ENCODE results near the gene OLFM3. TPM values are rescaled to one million over a fixed set of nuclear protein-coding genes. Genes with fewer than 3 reads are reported as not detected.
A peak's percentile ranks its signal among the peaks of the same experiment; 100 is the strongest.

Gene OLFM3
- polyA plus RNA-seq, 4 donors, result 2.6 to 21.3 TPM; not detected in 2

DNA sequence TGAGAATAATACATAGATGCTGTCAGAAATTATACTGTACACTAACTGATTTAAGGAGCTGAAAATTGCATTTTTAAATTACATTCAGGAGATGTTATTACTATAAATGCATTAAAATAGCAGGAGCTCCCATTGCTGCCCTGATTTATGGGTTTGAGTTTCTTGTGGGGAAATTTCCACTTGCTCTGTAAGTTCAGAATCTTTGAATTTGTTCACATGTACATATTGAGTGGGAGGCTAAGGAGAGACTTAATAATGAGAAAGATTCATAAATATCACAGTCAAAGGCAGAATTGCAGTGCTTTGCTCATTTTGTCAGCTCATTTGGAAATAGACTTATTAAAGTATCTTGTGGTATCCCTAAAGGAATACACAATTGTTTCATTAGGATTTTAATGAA, 170.3 kb downstream of the OLFM3 start:
- no peaks in the 10 kb centered on the region for H3K4me1 ChIP-seq (ENCODE audit: control insufficient read depth in 3 of 3, insufficient read depth in 2 of 3, low read depth in 1 of 3, low read length in 2 of 3)
- FAIRE-seq, result no peak
- no peak for DNase-seq
- H3K36me3 ChIP-seq (ENCODE audit: control insufficient read depth in 3 of 3, insufficient read depth in 2 of 3, low read depth in 1 of 3, low read length in 3 of 3), result no peaks in the 10 kb centered on the region
- no peak overlapping the region for H3K4me3 ChIP-seq (ENCODE audit: low read depth in 1 of 3, low read length in 3 of 3)
- H3K9me3 ChIP-seq (ENCODE audit: control insufficient read depth in 2 of 2, insufficient read depth in 1 of 2, low read depth in 1 of 2, low read length in 1 of 2), result no peaks in the 10 kb centered on the region
- H3K27ac ChIP-seq (ENCODE audit: low read depth in 1 of 3, low read length in 2 of 3), result no peak overlapping the region
- no peaks in the 10 kb centered on the region for H3K27me3 ChIP-seq (ENCODE audit: control insufficient read depth in 3 of 3, insufficient read depth in 3 of 3, low read length in 3 of 3)

- FAIRE-seq (no peak), DNase-seq (peak; percentile 23 to 58)
- H3K36me3 ChIP-seq (ENCODE audit: control insufficient read depth in 3 of 3, insufficient read depth in 2 of 3, low read depth in 1 of 3, low read length in 3 of 3), result no peaks in the 10 kb centered on the region
- H3K27ac ChIP-seq (ENCODE audit: low read depth in 1 of 3, low read length in 2 of 3), result no peak overlapping the region
- no peaks in the 10 kb centered on the region for H3K4me1 ChIP-seq (ENCODE audit: control insufficient read depth in 3 of 3, insufficient read depth in 2 of 3, low read depth in 1 of 3, low read length in 2 of 3)
- H3K9me3 ChIP-seq (ENCODE audit: control insufficient read depth in 2 of 2, insufficient read depth in 1 of 2, low read depth in 1 of 2, low read length in 1 of 2), result no peaks in the 10 kb centered on the region
- 28 to 44% (median 41%) methylated on average over 1 of the region's 1 CpG for WGBS, 3 donors
- no peaks in the 10 kb centered on the region for H3K27me3 ChIP-seq (ENCODE audit: control insufficient read depth in 3 of 3, insufficient read depth in 3 of 3, low read length in 3 of 3)
- no peak overlapping the region for H3K4me3 ChIP-seq (ENCODE audit: low read depth in 1 of 3, low read length in 3 of 3)
These were observed 176.7 kb downstream of the OLFM3 start for GRCh38 chr1:101820071-101820470.

- Histone ChIP-seq H3K27ac (ENCODE audit: low read depth in 1 of 3, low read length in 2 of 3) (no peak overlapping the region), H3K9me3 (ENCODE audit: control insufficient read depth in 2 of 2, insufficient read depth in 1 of 2, low read depth in 1 of 2, low read length in 1 of 2) (no peaks in the 10 kb centered on the region), H3K4me1 (ENCODE audit: control insufficient read depth in 3 of 3, insufficient read depth in 2 of 3, low read depth in 1 of 3, low read length in 2 of 3) (no peaks in the 10 kb centered on the region), H3K4me3 (ENCODE audit: low read depth in 1 of 3, low read length in 3 of 3) (no peak overlapping the region), H3K36me3 (ENCODE audit: control insufficient read depth in 3 of 3, insufficient read depth in 2 of 3, low read depth in 1 of 3, low read length in 3 of 3) (no peaks in the 10 kb centered on the region), H3K27me3 (ENCODE audit: control insufficient read depth in 3 of 3, insufficient read depth in 3 of 3, low read length in 3 of 3) (no peaks in the 10 kb centered on the region)
- DNase-seq, result no peak
- no peak for FAIRE-seq
- WGBS, 3 donors, result 62 to 74% (median 64%) methylated on average over 1 of the region's 1 CpG
These were observed 180.5 kb downstream of the OLFM3 start for GRCh38 chr1:101816262-101816661.

- Histone ChIP-seq H3K27ac (ENCODE audit: low read depth in 1 of 3, low read length in 2 of 3) (no peak overlapping the region), H3K36me3 (ENCODE audit: control insufficient read depth in 3 of 3, insufficient read depth in 2 of 3, low read depth in 1 of 3, low read length in 3 of 3) (no peaks in the 10 kb centered on the region), H3K4me1 (ENCODE audit: control insufficient read depth in 3 of 3, insufficient read depth in 2 of 3, low read depth in 1 of 3, low read length in 2 of 3) (no peaks in the 10 kb centered on the region), H3K4me3 (ENCODE audit: low read depth in 1 of 3, low read length in 3 of 3) (no peak overlapping the region), H3K27me3 (ENCODE audit: control insufficient read depth in 3 of 3, insufficient read depth in 3 of 3, low read length in 3 of 3) (no peaks in the 10 kb centered on the region), H3K9me3 (ENCODE audit: control insufficient read depth in 2 of 2, insufficient read depth in 1 of 2, low read depth in 1 of 2, low read length in 1 of 2) (no peaks in the 10 kb centered on the region)
- DNase-seq (no peak), FAIRE-seq (no peak)
- WGBS, 3 donors, result 79 to 89% (median 89%) methylated on average over 2 of the region's 2 CpGs
These were observed 198.3 kb downstream of the OLFM3 start for GRCh38 chr1:101798417-101798816.

DNA sequence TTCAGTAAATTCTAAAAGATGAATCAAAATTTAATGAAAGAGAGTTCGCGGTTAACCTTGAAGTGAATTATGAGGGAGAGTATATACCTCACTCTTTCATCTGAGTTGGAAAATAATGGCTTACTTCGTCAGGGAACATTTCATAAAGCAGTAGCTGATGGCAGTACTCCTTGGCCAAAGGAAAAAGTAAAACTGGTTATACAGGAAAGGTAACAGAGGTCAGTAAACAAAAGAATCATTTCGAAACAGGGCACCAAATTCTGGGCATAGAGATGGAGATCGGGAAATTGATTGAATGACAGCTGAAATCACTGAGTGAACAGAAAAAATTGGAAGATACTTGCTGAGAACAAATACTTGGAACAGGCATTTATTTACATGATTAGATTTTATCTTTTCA, 199.0 kb downstream of the OLFM3 start:
- no peaks in the 10 kb centered on the region for H3K9me3 ChIP-seq (ENCODE audit: control insufficient read depth in 2 of 2, insufficient read depth in 1 of 2, low read depth in 1 of 2, low read length in 1 of 2)
- no peak overlapping the region for H3K4me3 ChIP-seq (ENCODE audit: low read depth in 1 of 3, low read length in 3 of 3)
- DNase-seq, result no peak
- no peak for FAIRE-seq
- no peaks in the 10 kb centered on the region for H3K4me1 ChIP-seq (ENCODE audit: control insufficient read depth in 3 of 3, insufficient read depth in 2 of 3, low read depth in 1 of 3, low read length in 2 of 3)
- H3K27ac ChIP-seq (ENCODE audit: low read depth in 1 of 3, low read length in 2 of 3), result no peak overlapping the region
- WGBS, 3 donors, result 52 to 75% (median 56%) methylated on average over 5 of the region's 5 CpGs
- no peaks in the 10 kb centered on the region for H3K36me3 ChIP-seq (ENCODE audit: control insufficient read depth in 3 of 3, insufficient read depth in 2 of 3, low read depth in 1 of 3, low read length in 3 of 3)
- H3K27me3 ChIP-seq (ENCODE audit: control insufficient read depth in 3 of 3, insufficient read depth in 3 of 3, low read length in 3 of 3), result no peaks in the 10 kb centered on the region

DNA sequence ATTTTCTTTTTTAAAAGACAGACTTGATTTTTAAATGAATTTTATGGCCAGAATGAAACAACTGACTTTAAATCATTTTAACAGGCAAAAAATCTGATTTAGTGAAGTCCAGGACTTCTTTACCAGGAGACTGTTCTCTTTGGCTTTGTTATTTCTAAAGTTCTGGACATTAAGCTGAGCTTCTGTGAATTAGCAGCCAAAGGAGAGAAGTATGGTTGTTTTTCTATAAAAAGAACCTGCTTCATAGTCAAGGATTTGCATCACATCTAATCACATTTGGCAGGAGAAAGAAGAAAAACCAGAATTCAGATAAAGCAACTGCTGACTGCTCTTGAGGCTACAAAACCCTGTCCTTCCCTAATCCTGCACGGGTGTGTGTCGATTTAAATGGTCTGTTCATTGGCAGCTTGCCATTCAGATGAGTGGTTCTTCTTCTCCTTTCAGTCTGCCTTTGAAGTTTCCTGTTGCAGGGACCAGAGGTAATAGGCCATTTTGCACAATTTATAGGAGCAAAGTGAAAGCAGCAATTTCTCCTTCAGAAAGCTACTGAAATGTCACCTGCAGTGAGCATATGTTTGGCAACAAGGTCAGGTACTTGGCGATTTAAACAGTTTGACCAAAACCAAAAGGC, 215.4 kb downstream of the OLFM3 start:
- DNase-seq, result peak in 1 of 2 donors; percentile 1

GRCh38 chr1:101769520-101769919, 227.2 kb downstream of the OLFM3 start:
- Histone ChIP-seq H3K4me1 (ENCODE audit: control insufficient read depth in 3 of 3, insufficient read depth in 2 of 3, low read depth in 1 of 3, low read length in 2 of 3) (no peaks in the 10 kb centered on the region), H3K36me3 (ENCODE audit: control insufficient read depth in 3 of 3, insufficient read depth in 2 of 3, low read depth in 1 of 3, low read length in 3 of 3) (no peaks in the 10 kb centered on the region), H3K27ac (ENCODE audit: low read depth in 1 of 3, low read length in 2 of 3) (no peak overlapping the region), H3K27me3 (ENCODE audit: control insufficient read depth in 3 of 3, insufficient read depth in 3 of 3, low read length in 3 of 3) (no peaks in the 10 kb centered on the region), H3K4me3 (ENCODE audit: low read depth in 1 of 3, low read length in 3 of 3) (no peak overlapping the region), H3K9me3 (ENCODE audit: control insufficient read depth in 2 of 2, insufficient read depth in 1 of 2, low read depth in 1 of 2, low read length in 1 of 2) (no peaks in the 10 kb centered on the region)
- WGBS, 3 donors, result 31 to 61% (median 36%) methylated on average over 3 of the region's 3 CpGs
- FAIRE-seq (no peak), DNase-seq (peak; percentile 10 to 16)

More for the DNA sequence above, 215.4 kb downstream of the OLFM3 start:
- no peaks in the 10 kb centered on the region for H3K36me3 ChIP-seq (ENCODE audit: control insufficient read depth in 3 of 3, insufficient read depth in 2 of 3, low read depth in 1 of 3, low read length in 3 of 3)
- no peak overlapping the region for H3K4me3 ChIP-seq (ENCODE audit: low read depth in 1 of 3, low read length in 3 of 3)
- no peaks in the 10 kb centered on the region for H3K9me3 ChIP-seq (ENCODE audit: control insufficient read depth in 2 of 2, insufficient read depth in 1 of 2, low read depth in 1 of 2, low read length in 1 of 2)
- no peaks in the 10 kb centered on the region for H3K27me3 ChIP-seq (ENCODE audit: control insufficient read depth in 3 of 3, insufficient read depth in 3 of 3, low read length in 3 of 3)
- H3K4me1 ChIP-seq (ENCODE audit: control insufficient read depth in 3 of 3, insufficient read depth in 2 of 3, low read depth in 1 of 3, low read length in 2 of 3), result no peaks in the 10 kb centered on the region
- H3K27ac ChIP-seq (ENCODE audit: low read depth in 1 of 3, low read length in 2 of 3), result no peak overlapping the region
- FAIRE-seq, result no peak
- 6 to 23% (median 13%) methylated on average over 3 of the region's 3 CpGs for WGBS, 3 donors

DNA sequence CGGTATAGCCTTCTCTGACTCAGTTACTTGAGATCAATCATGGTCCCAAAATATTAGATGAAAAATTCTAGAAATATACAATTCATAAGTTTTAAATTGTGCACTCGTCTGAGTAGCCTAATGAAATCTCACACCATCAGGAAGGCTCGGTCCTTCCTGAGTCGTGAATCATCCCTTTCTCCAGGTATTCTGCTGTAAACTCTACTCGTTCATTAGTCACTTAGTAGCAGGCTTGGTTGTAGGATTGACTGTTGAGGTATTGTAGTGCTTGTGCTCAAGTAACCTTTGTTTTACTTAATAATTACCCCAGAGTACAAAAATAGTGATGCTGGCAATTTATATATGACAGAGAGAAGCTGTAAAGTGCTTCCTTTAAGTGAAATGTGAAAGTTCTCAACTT, 238.7 kb downstream of the OLFM3 start:
- 74 to 82% (median 81%) methylated on average over 5 of the region's 5 CpGs for WGBS, 3 donors
- FAIRE-seq, result no peak
- no peak overlapping the region for H3K4me3 ChIP-seq (ENCODE audit: low read depth in 1 of 3, low read length in 3 of 3)
- no peaks in the 10 kb centered on the region for H3K4me1 ChIP-seq (ENCODE audit: control insufficient read depth in 3 of 3, insufficient read depth in 2 of 3, low read depth in 1 of 3, low read length in 2 of 3)
- H3K27ac ChIP-seq (ENCODE audit: low read depth in 1 of 3, low read length in 2 of 3), result no peak overlapping the region
- H3K27me3 ChIP-seq (ENCODE audit: control insufficient read depth in 3 of 3, insufficient read depth in 3 of 3, low read length in 3 of 3), result no peaks in the 10 kb centered on the region
- H3K9me3 ChIP-seq (ENCODE audit: control insufficient read depth in 2 of 2, insufficient read depth in 1 of 2, low read depth in 1 of 2, low read length in 1 of 2), result no peaks in the 10 kb centered on the region
- no peak for DNase-seq
- no peaks in the 10 kb centered on the region for H3K36me3 ChIP-seq (ENCODE audit: control insufficient read depth in 3 of 3, insufficient read depth in 2 of 3, low read depth in 1 of 3, low read length in 3 of 3)

DNA sequence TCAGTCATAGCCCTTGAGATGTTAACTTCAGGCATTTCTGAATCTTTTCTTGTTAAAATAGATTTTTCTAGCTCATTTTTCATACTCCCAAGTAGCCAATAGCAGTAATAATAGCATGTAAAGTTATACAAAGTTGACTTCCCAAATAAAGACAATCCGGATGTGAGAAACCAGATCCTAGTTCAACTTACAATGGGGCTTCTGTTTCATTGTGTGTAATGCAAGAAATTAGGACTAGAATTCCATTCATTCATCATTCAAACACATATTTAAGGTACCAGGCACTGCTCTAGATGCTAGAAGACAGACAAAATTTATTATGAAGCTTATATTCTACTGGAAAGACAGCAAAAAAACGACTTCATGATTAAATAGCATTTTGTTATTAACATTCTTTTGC, 240.3 kb downstream of the OLFM3 start:
- no peaks in the 10 kb centered on the region for H3K27me3 ChIP-seq (ENCODE audit: control insufficient read depth in 3 of 3, insufficient read depth in 3 of 3, low read length in 3 of 3)
- H3K4me3 ChIP-seq (ENCODE audit: low read depth in 1 of 3, low read length in 3 of 3), result no peak overlapping the region
- H3K4me1 ChIP-seq (ENCODE audit: control insufficient read depth in 3 of 3, insufficient read depth in 2 of 3, low read depth in 1 of 3, low read length in 2 of 3), result no peaks in the 10 kb centered on the region
- FAIRE-seq (no peak), DNase-seq (no peak)
- H3K9me3 ChIP-seq (ENCODE audit: control insufficient read depth in 2 of 2, insufficient read depth in 1 of 2, low read depth in 1 of 2, low read length in 1 of 2), result no peaks in the 10 kb centered on the region
- H3K27ac ChIP-seq (ENCODE audit: low read depth in 1 of 3, low read length in 2 of 3), result no peak overlapping the region
- H3K36me3 ChIP-seq (ENCODE audit: control insufficient read depth in 3 of 3, insufficient read depth in 2 of 3, low read depth in 1 of 3, low read length in 3 of 3), result no peaks in the 10 kb centered on the region
- WGBS, 3 donors, result 57 to 62% (median 61%) methylated on average over 2 of the region's 2 CpGs
